ENCODE data around the gene RAD54L.
"Not testable (repeated sequence)": the region's sequence is repeated elsewhere in the genome, so short reads cannot be mapped to it uniquely, and the experiment has no call there.

The RAD54L gene

DNA sequence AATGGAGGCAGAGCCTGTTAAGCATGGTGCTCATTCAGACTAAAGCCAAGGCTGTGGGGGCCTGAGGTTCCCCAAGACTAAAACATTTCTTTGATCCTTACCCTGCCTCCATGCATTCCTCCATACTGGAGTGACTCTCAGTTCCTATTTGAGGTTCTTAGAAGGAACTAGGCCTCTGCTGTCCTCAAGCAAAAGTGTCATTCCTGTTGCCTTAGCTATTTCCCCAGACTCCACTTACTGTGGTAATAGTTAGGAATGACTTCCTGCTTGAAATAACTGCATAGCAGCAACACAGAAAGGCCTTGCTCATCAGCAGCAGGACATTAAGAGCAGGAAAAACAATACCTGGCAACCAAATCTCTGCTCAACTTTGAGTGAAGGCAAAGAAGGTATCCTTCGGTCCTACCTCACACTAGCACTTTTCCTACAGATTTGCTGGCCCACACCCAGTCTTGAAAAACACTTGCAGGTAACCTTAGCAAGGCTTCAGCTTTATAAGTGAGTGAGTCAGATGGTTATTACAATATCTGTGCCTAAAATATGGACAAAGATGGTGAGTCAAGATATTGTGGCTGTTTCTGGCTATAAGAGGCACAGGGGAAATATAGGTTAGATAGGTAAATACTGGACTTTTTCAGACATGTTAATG, 41.0 kb downstream of the RAD54L start:
- peak; percentile 3 for DNase-seq

DNA sequence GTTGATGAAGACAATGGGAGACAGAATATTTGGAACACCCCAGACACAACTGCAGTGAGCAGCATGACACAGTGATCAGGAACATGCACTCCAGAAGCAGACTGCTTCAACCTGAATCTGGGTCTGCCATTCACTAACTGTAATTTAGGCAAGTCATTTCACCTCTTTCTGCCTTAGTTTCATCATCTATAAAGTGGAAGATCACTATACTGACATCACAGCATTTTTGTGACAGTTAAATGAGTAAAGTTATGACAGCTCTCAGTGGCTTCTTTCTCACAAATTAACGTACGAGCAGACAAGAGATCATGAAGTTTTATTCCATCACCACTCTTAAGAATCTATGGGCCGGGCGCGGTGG, 41.6 kb downstream of the RAD54L start:
- DNase-seq = no peak

DNA sequence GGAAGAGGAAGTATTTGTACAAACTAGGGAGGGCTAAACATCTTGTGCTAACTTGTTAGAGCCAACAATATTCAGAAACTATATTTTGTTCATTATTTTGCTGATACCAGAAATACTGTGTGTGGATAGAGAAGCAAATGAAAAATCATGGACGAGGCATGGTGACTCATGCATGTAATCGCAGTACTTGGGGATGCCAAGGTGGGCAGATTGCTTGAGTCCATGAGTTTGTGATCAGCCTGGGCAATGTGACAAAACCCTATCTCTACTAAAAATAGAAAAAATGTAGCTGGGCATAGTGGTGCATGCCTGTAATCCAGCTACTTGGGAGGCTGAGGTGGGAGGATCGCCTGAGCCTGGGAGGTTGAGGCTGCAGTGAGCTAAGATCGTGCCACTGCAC, 42.4 kb downstream of the RAD54L start:
- no peak for DNase-seq

DNA sequence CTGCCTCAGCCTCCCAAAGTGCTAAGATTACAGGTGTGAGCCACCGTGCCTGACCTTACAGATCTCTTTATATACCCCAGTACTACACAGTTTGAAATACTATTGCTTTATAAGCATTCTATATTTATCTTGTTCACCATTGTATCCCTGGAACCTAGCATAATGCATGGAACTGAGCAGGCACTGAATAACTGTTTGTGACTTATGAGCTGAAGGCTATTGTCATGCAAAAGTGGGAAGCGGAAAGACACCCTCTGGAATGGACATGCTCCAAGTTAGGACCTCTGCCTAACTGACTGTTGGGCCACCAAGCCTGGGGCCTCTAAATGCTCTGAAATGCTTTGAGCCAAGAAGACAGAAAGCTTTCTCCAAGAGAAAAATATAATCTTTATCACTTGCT, 47.7 kb downstream of the RAD54L start:
- DNase-seq = no peak

DNA sequence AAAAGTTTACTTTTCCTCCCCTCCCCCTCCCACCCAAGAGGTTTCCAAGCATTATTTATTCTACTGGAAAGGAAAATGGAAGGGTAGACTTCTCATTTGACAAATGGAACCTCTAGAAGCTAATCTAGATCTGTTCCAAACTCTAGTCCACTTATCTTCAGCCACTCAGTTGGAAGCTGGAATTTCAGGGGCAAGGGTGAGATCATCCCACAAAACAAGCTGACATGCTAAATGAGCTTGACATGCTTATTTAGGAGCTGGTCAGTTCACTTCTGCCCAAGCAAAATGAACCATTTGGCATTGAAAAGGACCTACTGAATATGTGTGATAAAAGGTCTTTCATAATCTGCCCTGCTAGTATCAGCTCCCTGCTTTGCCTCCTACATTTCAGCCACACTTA, 50.8 kb downstream of the RAD54L start:
- no peak for DNase-seq

DNA sequence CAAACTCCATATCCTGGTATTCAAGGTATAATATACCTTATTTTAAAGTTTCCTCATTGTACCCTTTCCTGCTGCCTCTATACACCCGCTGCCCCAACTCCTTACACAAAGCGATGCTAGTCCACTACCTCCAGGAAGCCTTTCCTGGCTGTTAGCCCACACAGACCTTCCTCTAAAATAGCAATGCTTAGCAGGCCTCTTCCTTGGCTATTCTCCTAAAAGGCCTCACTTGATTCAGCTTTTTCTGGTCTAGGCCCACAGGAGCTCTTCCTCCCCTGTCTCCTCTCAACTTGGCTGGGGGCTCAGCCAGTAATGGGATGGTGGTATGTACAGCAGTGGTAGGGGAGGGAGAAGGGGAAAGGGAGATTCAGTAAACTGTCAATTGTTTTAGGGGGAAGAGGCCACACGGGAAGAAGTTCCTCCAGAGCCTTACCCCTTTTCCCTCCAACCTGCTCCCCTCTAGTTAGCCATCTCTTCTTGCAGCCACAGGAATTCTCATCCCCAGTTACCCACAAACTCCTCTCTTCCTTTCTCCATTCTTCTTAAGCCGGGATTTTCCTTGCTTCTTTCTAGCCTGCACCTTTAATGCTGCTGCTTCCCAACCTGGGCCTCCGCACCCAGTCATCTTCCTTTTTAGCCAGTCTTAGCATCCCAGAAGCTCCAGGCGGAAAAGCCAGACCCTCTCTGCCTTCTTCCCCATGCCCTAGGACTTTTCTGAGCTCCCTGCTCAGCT, 53.3 kb downstream of the RAD54L start:
- DNase-seq = no peak

DNA sequence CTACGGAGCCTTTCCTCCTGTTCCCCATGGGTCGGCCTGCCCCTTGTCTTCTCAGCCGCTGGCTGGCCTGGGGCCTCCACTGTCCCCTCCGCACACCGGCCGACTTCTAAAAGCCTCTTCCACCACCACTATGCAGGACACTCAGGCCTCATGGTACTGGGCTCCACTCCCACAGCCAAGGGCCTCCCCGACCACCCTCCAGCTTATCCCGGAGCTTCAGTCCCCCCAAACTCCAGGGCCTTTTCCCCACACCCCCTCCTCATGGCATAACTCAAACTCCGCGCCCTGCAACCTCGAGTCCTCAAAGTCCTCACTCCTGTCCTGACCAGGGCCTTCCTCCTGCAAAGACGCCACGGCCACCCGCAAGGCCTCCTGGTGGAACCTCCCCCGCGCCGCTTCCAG, 53.8 kb downstream of the RAD54L start:
- no peak for DNase-seq

DNA sequence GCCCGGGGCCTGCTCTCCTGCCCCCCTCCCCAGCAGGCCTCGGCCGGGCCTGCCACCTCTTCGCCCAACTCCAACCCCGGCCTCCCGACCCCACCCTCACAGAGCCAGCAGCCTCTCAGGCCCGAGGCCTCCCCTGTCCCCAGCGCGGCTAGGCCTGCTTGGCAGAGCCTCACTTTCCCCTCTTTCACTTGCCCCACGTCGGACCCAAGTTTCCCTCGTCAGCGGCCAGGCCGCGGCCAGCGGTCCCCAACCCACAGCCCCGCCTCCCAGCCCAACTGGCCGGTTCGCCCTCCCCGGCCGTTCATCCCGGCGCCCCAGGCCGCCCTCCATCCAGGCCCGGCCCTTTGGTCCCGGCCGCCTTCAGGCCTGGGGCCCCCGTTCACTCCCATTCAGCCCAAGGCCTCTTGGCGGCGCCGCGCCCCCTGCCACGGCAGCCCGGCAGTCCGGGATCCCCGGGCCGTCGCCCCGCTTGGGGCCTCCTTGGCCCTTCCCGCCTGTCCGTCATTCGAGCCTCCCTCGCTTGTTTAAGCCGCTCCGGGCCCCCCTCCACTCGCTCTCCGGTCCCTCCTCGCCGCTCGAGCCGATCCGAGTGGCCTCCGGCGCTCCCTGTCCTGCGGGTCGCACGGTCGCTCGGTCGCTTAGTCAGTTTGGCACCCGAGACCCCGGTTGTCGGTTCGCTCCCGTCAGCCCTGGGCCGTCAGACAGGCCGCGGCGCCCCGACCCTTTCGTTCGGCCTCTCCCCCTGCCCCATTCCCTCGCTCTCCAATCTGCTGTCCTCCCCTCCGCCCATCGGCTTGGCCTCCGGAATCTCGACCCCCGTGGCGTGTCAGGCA, 54.5 kb downstream of the RAD54L start:
- DNase-seq = peak; percentile 55

DNA sequence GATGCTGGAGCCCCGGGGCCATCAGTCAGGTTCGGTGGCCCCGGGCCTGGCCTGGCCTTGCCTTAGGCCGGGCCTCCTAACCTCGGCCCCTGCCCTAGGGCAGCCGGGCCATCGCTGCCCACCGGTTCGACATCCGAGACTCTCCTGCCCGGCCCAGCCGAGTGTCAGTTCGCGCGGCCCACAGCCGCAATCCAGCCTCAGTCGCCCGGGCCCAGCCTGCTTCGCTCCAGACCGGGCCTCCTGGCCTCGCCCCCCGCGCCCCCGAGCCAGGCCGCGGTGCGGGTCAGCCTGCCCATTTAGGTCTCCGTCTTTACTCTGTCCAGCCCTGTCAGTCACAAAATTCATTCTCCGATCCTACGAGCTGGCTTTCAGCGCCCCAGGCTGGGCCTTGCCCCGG, 55.1 kb downstream of the RAD54L start:
- peak; percentile 47 for DNase-seq

DNA sequence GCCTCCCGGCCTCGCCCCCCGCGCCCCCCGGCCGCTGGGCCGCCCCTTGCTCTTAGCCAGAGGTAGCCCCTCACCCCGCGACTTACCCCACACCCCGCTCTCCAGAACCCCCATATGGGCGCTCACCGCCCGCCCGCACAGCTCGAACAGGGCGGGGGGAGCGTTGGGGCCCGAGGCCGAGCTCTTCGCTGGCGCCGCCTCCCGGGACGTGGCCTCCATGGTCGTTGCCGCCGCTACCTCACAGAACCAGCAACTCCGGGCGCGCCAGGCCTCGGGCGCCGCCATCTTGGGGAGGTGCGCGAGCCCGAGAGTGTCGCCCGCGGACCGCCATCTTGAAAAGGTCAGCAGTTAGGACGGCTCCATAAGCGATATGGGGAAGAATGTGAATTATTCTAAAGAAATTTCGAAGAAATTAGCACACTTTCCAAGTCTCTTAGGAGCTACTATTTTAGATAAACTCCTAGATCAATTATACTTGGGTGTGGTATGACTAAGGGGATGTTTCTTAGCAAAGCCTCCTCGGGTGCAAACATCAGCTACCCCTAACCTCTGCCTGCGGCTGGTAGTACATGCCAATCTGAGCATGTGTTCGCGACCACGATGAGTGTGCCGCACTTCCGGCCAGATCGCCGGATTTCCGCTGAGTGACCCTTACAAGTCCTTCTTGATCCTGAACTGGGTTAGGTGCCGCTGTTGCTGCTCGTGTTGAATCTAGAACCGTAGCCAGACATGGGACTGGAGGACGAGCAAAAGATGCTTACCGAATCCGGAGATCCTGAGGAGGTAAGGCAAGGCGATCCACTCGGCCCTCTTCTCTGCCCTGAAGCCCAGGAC, 55.7 kb downstream of the RAD54L start, which contains the start of the genes LRRC41 and UQCRH:
TSS of gene LRRC41 (minus strand) at position 579 of the 834 bp plus-strand sequence. CDS start at position 285, 294 bp downstream.
TSS of gene UQCRH (plus strand) at position 661 of the 834 bp plus-strand sequence. CDS start at position 730, 69 bp downstream.
- peak; percentile 91 for DNase-seq

DNA sequence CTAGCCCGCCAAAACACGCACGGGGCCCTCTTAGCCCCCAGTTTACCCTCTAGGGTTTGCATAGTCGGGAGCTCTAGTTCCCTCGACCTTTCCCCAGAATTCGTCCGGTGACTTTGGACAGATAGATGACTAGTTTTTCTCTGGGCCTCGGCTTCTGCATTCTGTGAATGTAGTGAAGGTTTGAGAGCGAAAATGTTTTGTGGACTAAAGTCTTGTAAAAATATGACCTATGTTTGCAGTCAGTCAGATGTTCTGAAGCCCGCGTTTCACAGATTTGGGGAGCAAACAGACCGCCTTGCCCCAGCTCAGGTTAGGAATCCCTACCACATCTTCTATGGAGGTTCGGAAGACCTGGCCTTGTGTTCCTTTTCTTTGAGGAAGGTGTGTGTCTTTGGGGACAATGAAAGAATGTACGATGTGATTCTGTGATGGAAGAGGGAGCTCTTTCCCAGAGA, 56.3 kb downstream of the RAD54L start:
- peak; percentile 16 for DNase-seq

DNA sequence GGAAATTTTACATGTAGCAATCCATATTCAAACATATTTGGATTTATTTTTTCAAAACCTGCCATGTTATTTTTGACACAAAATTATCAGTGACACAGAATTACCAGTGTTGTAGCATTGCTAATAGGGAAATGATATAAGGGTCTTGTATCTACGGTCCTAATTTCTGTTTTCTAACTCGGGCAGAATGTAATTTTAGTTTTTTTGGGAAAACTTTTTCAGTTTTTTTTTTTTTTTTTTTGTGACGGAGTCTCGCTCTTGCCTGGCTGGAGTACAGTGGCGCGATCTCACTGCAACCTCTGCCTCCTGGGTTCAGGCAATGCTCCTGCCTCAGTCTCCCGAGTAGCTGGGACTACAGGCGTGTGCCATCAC, 58.6 kb downstream of the RAD54L start:
- no peak for DNase-seq

DNA sequence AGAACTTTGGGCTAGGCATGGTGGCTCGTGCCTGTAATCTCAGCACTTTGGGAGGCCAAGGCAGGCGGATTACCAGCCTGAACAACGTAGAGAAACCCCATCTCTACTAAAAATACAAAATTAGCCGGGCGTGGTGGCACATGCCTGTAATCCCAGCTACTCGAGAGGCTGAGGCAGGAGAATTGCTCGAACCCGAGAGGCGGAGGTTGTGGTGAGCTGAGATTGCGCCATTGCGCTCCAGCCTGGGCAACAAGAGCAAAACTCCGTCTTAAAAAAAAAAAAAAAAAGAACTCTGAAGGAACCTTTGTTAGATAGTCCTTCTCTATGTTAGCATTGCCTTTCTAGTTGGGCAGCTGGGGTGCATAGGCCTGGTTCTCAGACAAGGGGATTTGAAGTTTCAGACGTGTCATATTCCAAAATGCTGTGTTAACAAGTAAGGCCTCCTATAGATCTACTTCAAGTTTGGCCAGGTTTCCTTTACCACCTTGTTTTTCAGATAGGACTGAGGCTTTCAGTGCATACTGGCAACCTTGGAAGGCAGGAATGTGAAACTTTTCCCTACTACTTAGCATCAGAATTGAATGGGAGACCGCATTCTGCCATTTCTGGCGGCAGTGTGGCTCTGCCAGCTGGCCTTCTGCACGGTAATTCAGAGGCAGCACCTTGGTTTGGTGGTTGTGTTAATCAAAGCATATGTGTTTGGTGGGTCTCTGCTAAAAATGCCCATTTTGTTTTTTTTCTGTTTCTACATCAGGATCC, 62.0 kb downstream of the RAD54L start:
- DNase-seq = no peak

DNA sequence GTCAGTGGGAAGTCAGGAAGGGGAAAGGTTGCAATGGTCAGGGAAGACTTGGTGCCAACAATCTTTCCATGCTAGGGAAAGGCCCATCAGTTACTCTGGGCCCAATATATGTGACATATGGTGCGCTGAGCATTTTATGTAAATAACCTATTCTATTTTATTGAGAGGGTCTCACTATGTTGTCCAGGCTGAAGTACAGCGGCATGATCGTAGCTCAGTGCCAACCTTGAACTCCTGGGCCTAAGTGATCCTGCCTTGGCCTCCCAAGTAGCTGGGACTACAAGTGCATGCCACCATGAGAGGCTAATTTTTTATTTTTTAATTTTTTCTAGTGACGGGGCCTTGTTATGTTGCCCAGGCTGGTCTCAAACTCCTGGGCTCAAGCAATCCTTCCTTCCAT, 62.8 kb downstream of the RAD54L start:
- DNase-seq = no peak

DNA sequence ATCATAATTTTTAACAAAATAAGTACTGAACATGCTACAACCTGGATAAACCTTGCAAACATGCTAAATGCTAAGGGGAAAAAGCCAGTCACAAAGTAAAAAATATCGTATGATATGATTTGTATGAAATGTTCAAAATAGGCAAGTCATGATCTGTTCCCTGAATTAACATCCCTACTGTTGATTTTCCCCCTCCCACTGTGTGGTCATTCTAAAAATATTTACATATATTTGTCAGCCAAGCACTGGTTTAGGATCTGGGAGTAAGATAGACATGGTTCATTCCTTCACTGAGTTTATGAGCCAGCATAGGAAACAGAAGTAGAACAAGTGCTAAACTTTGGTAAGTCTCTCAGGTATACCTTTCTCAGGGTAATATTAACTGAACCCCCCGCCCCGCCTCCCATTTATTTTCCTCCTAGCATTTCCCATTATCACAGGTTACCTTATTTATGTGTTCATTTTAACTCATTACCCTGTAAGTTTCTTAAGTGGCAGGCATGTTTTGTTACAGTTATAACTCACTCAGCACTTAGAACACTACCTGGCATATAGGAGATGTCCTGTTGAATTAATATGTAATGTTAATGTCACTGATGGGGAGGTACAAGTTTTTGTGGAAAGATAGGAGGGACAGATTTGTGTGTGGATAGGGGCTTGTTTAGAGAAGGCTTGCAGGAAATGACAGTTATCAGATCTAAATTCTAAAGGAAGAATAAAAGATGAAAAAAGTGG, 68.3 kb downstream of the RAD54L start:
- no peak for DNase-seq

DNA sequence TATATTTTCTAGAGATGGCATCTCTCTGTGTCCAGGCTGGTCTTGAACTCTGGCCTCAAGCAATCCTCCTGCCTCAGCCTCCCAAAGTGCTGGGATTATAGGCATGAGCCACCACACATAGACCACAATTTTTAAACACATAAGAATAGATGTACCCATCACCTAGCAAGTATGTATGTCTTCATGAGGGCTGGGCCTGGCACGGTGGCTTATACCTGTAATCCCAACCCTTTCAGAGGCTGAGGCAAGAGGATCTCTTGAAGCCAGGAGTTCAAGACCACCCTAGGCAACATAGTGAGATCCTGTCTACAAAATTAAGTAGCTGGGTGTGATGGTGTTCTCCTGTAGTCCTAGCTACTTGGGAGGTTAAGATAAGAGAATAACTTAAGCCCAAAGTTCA, 69.8 kb downstream of the RAD54L start:
- no peak for DNase-seq

DNA sequence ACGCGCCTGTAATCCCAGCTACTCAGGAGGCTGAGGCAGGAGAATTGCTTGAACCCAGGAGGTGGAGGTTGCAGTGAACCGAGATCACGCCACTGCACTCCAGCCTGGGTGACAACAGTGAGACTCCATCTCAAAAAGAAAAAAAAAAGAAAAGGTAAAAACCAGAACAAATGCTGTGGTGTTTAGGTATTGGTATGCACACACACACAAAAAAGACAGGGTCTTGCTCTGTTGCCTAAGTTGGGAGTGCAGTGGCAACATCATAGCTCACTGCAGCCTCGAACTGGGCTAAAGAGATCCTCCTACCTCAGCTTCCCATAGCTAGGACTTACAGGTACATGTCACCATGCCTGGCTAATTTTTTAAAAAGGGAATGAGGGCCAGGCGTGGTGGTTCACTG, 71.7 kb downstream of the RAD54L start:
- DNase-seq = not testable (repeated sequence)

DNA sequence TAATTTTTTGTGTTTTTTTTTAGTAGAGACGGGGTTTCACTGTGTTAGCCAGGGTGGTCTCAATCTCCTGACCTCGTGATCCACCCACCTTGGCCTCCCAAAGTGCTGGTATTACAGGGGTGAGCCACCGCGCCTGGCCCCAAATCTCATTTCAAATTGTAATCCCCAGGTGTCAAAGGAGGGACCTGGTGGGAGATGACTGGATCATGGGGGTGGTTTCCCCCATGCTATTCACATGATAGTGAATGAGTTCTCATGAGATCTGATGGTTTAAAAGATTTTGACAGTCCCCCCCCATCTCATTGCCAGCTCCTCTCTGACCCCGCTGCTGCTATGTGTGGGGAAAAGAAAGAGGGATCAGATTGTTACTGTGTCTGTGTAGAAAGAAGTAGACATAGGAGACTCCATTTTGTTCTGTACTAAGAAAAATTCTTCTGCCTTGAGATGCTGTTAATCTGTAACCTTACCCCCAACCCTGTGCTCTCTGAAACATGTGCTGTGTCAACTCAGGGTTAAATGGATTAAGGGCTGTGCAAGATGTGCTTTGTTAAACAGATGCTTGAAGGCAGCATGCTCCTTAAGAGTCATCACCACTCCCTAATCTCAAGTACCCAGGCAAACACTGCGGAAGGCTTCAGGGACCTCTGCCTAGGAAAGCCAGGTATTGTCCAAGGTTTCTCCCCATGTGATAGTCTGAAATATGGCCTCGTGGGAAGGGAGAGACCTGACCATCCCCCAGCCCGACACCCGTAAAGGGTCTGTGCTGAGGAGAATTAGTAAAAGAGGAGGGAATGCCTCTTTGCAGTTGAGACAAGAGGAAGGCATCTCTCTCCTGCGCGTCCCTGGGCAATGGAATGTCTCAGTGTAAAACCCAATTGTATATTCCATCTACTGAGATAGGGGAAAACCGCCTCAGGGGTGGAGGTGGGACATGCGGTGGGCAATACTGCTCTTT, 72.7 kb downstream of the RAD54L start:
- not testable (repeated sequence) for DNase-seq

DNA sequence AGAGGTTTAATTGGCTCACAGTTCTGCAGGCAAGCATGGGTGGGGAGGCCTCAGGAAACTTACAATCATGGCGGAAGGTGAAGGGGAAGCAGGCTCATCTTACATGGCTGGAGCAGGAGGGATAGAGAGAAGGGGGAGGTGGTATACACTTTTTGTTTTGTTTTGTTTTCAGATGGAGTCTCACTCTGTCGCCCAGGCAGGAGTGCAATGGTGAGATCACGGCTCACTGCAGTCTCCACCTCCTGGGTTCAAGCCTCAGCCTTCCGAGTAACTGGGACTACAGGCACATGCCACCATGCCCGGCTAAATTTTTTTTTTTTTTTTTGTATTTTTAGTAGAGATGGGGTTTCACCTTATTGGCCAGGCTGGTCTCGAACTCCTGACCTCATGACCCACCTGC, 74.6 kb downstream of the RAD54L start:
- not testable (repeated sequence) for DNase-seq

All from NCI-H69 (cell line).